Measurements from ENCODE around the gene CLEC19A. TPM values are rescaled to one million over a fixed set of nuclear protein-coding genes. Genes with fewer than 3 reads are reported as not detected.

The CLEC19A gene
- total RNA-seq, 2 experiments from 2014 or later = not detected

GRCh38 chr16:19295393-19295792 lies 9.9 kb downstream of the CLEC19A start:
- H3K79me2 ChIP-seq (ENCODE audit: insufficient read depth, low read depth, low read length) = no peaks in the 10 kb centered on the region
- H3K4me2 ChIP-seq (ENCODE audit: low read length) = no peak overlapping the region
- no peaks in the 10 kb centered on the region for H3K9me2 ChIP-seq (ENCODE audit: insufficient read depth, low read length)
- H3K4me1 ChIP-seq (ENCODE audit: insufficient read depth, low read length, poor library complexity, severe bottlenecking) = peaks cover 12% of the 10 kb centered on the region
- intact Hi-C loops (cut with micrococcal nuclease; ENCODE audit: unreplicated experiment) = no loop called here
- no peaks in the 10 kb centered on the region for H3K36me3 ChIP-seq (ENCODE audit: insufficient read depth, low read length)
- CTCF ChIA-PET (ENCODE audit: unreplicated experiment) = no interaction called here
- H2AFZ ChIP-seq (ENCODE audit: low read length) = no peak overlapping the region
- BruUV-seq (replicated peaks) = no TSS peak
- DNase-seq (ENCODE audit: low spot score) = no peak
- H4K20me1 ChIP-seq (ENCODE audit: insufficient read depth, low read length) = no peaks in the 10 kb centered on the region
- POLR2A ChIA-PET = no interaction called here
- TF ChIP-seq CTCF (conservative IDR thresholded peaks at IDR 0.05; ENCODE audit: low read length) (no peak), EZH2phosphoT487 (IDR thresholded peaks at IDR 0.05; ENCODE audit: borderline replicate concordance, low read depth, low read length) (no peak)
- no peak overlapping the region for H3K27ac ChIP-seq (ENCODE audit: low read depth, low read length, poor library complexity, severe bottlenecking)
- H3K9me3 ChIP-seq (ENCODE audit: low read length) = no peaks in the 10 kb centered on the region
- no peak overlapping the region for H3K4me3 ChIP-seq (ENCODE audit: low read depth, low read length, poor library complexity, severe bottlenecking)

- Histone ChIP-seq H3K9me2 (ENCODE audit: insufficient read depth, low read length) (no peaks in the 10 kb centered on the region), H3K4me2 (ENCODE audit: low read length) (no peak overlapping the region), H3K9me3 (ENCODE audit: low read length) (no peaks in the 10 kb centered on the region), H3K4me3 (ENCODE audit: low read depth, low read length, poor library complexity, severe bottlenecking) (no peak overlapping the region), H3K4me1 (ENCODE audit: insufficient read depth, low read length, poor library complexity, severe bottlenecking) (peaks cover 12% of the 10 kb centered on the region), H4K20me1 (ENCODE audit: insufficient read depth, low read length) (no peaks in the 10 kb centered on the region), H3K79me2 (ENCODE audit: insufficient read depth, low read depth, low read length) (no peaks in the 10 kb centered on the region), H2AFZ (ENCODE audit: low read length) (no peak overlapping the region), H3K27ac (ENCODE audit: low read depth, low read length, poor library complexity, severe bottlenecking) (no peak overlapping the region), H3K36me3 (ENCODE audit: insufficient read depth, low read length) (no peaks in the 10 kb centered on the region)
- DNase-seq (ENCODE audit: low spot score) = no peak
- intact Hi-C loops (cut with micrococcal nuclease; ENCODE audit: unreplicated experiment) = no loop called here
- TF ChIP-seq EZH2phosphoT487 (IDR thresholded peaks at IDR 0.05; ENCODE audit: borderline replicate concordance, low read depth, low read length) = no peak
- no peak for TF ChIP-seq CTCF (conservative IDR thresholded peaks at IDR 0.05; ENCODE audit: low read length)
- BruUV-seq (replicated peaks) = no TSS peak
- CTCF ChIA-PET (ENCODE audit: unreplicated experiment) = no interaction called here
- POLR2A ChIA-PET = interaction anchor here (0.7 kb wide), 1 partner anchor 20 kb away, joined by 3 read pairs; no protein-coding TSS in a partner anchor
Measured at GRCh38 chr16:19297454-19297853, 11.9 kb downstream of the CLEC19A start.

- CTCF ChIA-PET (ENCODE audit: unreplicated experiment) = no interaction called here
- no TSS peak for BruUV-seq (replicated peaks)
Measured at GRCh38 chr16:19299565-19299964, 14.0 kb downstream of the CLEC19A start.

More at GRCh38 chr16:19299565-19299964, 14.0 kb downstream of the CLEC19A start:
- Histone ChIP-seq H3K9me2 (ENCODE audit: insufficient read depth, low read length) (no peaks in the 10 kb centered on the region), H3K79me2 (ENCODE audit: insufficient read depth, low read depth, low read length) (no peaks in the 10 kb centered on the region), H2AFZ (ENCODE audit: low read length) (no peak overlapping the region), H3K4me1 (ENCODE audit: insufficient read depth, low read length, poor library complexity, severe bottlenecking) (peaks cover 3% of the 10 kb centered on the region), H3K4me2 (ENCODE audit: low read length) (no peak overlapping the region), H3K4me3 (ENCODE audit: low read depth, low read length, poor library complexity, severe bottlenecking) (no peak overlapping the region), H4K20me1 (ENCODE audit: insufficient read depth, low read length) (no peaks in the 10 kb centered on the region), H3K36me3 (ENCODE audit: insufficient read depth, low read length) (no peaks in the 10 kb centered on the region), H3K9me3 (ENCODE audit: low read length) (no peaks in the 10 kb centered on the region), H3K27ac (ENCODE audit: low read depth, low read length, poor library complexity, severe bottlenecking) (no peak overlapping the region)
- no peak for TF ChIP-seq EZH2phosphoT487 (IDR thresholded peaks at IDR 0.05; ENCODE audit: borderline replicate concordance, low read depth, low read length)
- DNase-seq (ENCODE audit: low spot score) = no peak
- intact Hi-C loops (cut with micrococcal nuclease; ENCODE audit: unreplicated experiment) = no loop called here
- POLR2A ChIA-PET = interaction anchor here (0.7 to 0.8 kb wide), 2 partner anchors 23 to 129 kb away, joined by 3 read pairs; no protein-coding TSS in a partner anchor

All from OCI-LY7 (cell line).